Measurements from ENCODE around the gene USP17L11.
"Not testable (repeated sequence)": the region's sequence is repeated elsewhere in the genome, so short reads cannot be mapped to it uniquely, and the experiment has no call there.

USP17L11 gene

GRCh38 chr4:9215105-9215504, at the start of gene USP17L11:
Gene USP17L11 (plus strand): TSS chr4:9215405. CDS start chr4:9215405, 0 bp downstream.
- DNase-seq = not testable (repeated sequence)

- not testable (repeated sequence) for DNase-seq
Observed at GRCh38 chr4:9165990-9166389, 49.2 kb upstream of the USP17L11 start.

GRCh38 chr4:9169791-9170459, 45.3 kb upstream of the USP17L11 start, which contains the start of gene FAM90A26:
Gene FAM90A26 (plus strand): TSS chr4:9170409. CDS start chr4:9173173, 2,764 bp downstream.
- DNase-seq = not testable (repeated sequence)

- not testable (repeated sequence) for DNase-seq
Observed at GRCh38 chr4:9210357-9210756, 4.8 kb upstream of the USP17L11 start, which contains the start of gene USP17L10. Gene USP17L10 (plus strand): TSS chr4:9210657. CDS start chr4:9210657, 0 bp downstream.

- not testable (repeated sequence) for DNase-seq
Observed at GRCh38 chr4:9214701-9215100, 504 bp upstream of the USP17L11 start.

GRCh38 chr4:9219852-9220251, 4.6 kb downstream of the USP17L11 start, which contains the start of gene USP17L12:
Gene USP17L12 (plus strand): TSS chr4:9220152. CDS start chr4:9220152, 0 bp downstream.
- DNase-seq = not testable (repeated sequence)

GRCh38 chr4:9224596-9224995, 9.4 kb downstream of the USP17L11 start, which contains the start of gene USP17L13:
Gene USP17L13 (plus strand): TSS chr4:9224896. CDS start chr4:9224896, 0 bp downstream.
- DNase-seq = not testable (repeated sequence)

GRCh38 chr4:9230249-9230648, 15.0 kb downstream of the USP17L11 start:
- DNase-seq = not testable (repeated sequence)

- not testable (repeated sequence) for DNase-seq
Observed at GRCh38 chr4:9234085-9234484, 18.9 kb downstream of the USP17L11 start, which contains the start of gene USP17L15. Gene USP17L15 (plus strand): TSS chr4:9234385. CDS start chr4:9234385, 0 bp downstream.

- DNase-seq = not testable (repeated sequence)
Observed at GRCh38 chr4:9238461-9238860, 23.3 kb downstream of the USP17L11 start.

GRCh38 chr4:9243579-9243978, 28.4 kb downstream of the USP17L11 start, which contains the start of gene USP17L17:
Gene USP17L17 (plus strand): TSS chr4:9243879. CDS start chr4:9243879, 0 bp downstream.
- DNase-seq = not testable (repeated sequence)

- DNase-seq = not testable (repeated sequence)
Observed at GRCh38 chr4:9247953-9248680, 32.9 kb downstream of the USP17L11 start, which contains the start of gene USP17L18. Gene USP17L18 (plus strand): TSS chr4:9248630. CDS start chr4:9248630, 0 bp downstream.

- not testable (repeated sequence) for DNase-seq
Observed at GRCh38 chr4:9253078-9253477, 37.9 kb downstream of the USP17L11 start, which contains the start of gene USP17L19. Gene USP17L19 (plus strand): TSS chr4:9253378. CDS start chr4:9253378, 0 bp downstream.

- DNase-seq = not testable (repeated sequence)
Observed at GRCh38 chr4:9257824-9258223, 42.6 kb downstream of the USP17L11 start, which contains the start of gene USP17L20. Gene USP17L20 (plus strand): TSS chr4:9258124. CDS start chr4:9258124, 0 bp downstream.

- DNase-seq = not testable (repeated sequence)
Observed at GRCh38 chr4:9262572-9262971, 47.4 kb downstream of the USP17L11 start, which contains the start of gene USP17L21. Gene USP17L21 (plus strand): TSS chr4:9262872. CDS start chr4:9262872, 0 bp downstream.
